K562 (cell line): ENCODE data around the gene MSANTD4. TPM values are rescaled to one million over a fixed set of nuclear protein-coding genes. Genes with fewer than 3 reads are reported as not detected.

ENCODE experiments used
- ATAC-seq: fragments of 200-7000 bp; cut with Tn5 transposase; 3 replicates; pipeline ENCODE4 v1.9.1; 2020; ENCODE audit warnings: moderate library complexity
- BruUV-seq: library from RNA; stranded (reverse); fragments of 400-500 nt; replicated peaks from 2 replicates; lab custom pipeline; 2021; lab: Mats Ljungman, UMichigan
- CTCF ChIA-PET: fragments of 300-600 bp; formaldehyde crosslinking; extraction: SDS; loops from one replicate; lab custom pipeline; 2021; ENCODE audit warnings: low intra/inter-chr PET ratio; lab: Yijun Ruan, JAX
- POLR2A ChIA-PET: fragments of 300-600, 350-650 bp; sonication (Branson Sonifier 250); formaldehyde crosslinking; extraction: SDS; loops from one replicate; lab custom pipeline; 2021; ENCODE audit warnings: antibody characterized with exemption, inconsistent platforms; lab: Yijun Ruan, JAX
- DNase-seq, 4 experiments: peaks; one replicate each; pipeline versions ENCODE4 v3.0.0 to v3.0.0-alpha.2; 2011 to 2018; ENCODE audit warnings: low spot score in 3 of 4, mixed read lengths in 3 of 4; ENCODE audit errors: extremely low read depth in 1 of 4
- FAIRE-seq: peaks from 2 replicates; lab custom pipeline; 2011; peaks lifted over from hg19 to GRCh38; lab: Jason Lieb, UNC
- H2AFZ ChIP-seq: 2 replicates; pipeline ENCODE4 v1.6.0; 2011; ENCODE audit warnings: low read depth, low read length, control low read depth, inconsistent platforms
- H3K27ac ChIP-seq: fragments of 200-600 bp; 3 replicates; pipeline ENCODE4 v1.8.0; 2011; ENCODE audit warnings: low read depth, mild to moderate bottlenecking, control low read depth, inconsistent platforms, low read length, moderate library complexity, mixed read lengths; ENCODE audit errors: extremely low read depth
- H3K27me3 ChIP-seq, 2 experiments: fragments of 300-600 bp in 1 of 2; 2 replicates in 1 of 2; 3 replicates in 1 of 2; pipeline versions ENCODE4 v1.6.0 to v1.8.0; 2011; ENCODE audit warnings: inconsistent platforms in 2 of 2, low read length in 2 of 2, mild to moderate bottlenecking in 1 of 2, mixed read lengths in 1 of 2, moderate library complexity in 1 of 2; ENCODE audit not compliant: control insufficient read depth in 2 of 2, insufficient read depth in 2 of 2
- H3K36me3 ChIP-seq: fragments of 300-600 bp; 3 replicates; pipeline ENCODE4 v1.8.0; 2011; ENCODE audit warnings: mild to moderate bottlenecking, low read length, inconsistent platforms; ENCODE audit not compliant: control insufficient read depth, insufficient read depth
- H3K4me1 ChIP-seq, 2 experiments: fragments of 200-600 bp in 1 of 2; replicated peaks in 1 of 2; 2 replicates in 1 of 2; 3 replicates in 1 of 2; pipeline versions ENCODE4 v1.5.1 to v1.8.0; 2011; ENCODE audit warnings: inconsistent platforms in 2 of 2, low read length in 2 of 2, mild to moderate bottlenecking in 1 of 2, mixed read lengths in 1 of 2, moderate library complexity in 1 of 2; ENCODE audit not compliant: control insufficient read depth in 2 of 2, insufficient read depth in 2 of 2
- H3K4me2 ChIP-seq: 2 replicates; pipeline ENCODE4 v1.6.1; 2011; ENCODE audit warnings: low read length, control low read depth, inconsistent platforms, mixed read lengths; ENCODE audit not compliant: insufficient read depth
- H3K4me3 ChIP-seq: fragments of 200-600 bp; sonication (generic), shearing (Covaris generic); 2 replicates; pipeline ENCODE4 v1.5.1; 2016; ENCODE audit warnings: control low read depth, inconsistent platforms
- H3K79me2 ChIP-seq: fragments of 200-600 bp; 3 replicates; pipeline ENCODE4 v1.8.0; 2011; ENCODE audit warnings: low read length, inconsistent platforms; ENCODE audit not compliant: control insufficient read depth, insufficient read depth
- H3K9ac ChIP-seq, 2 experiments: 2 replicates each; pipeline versions ENCODE4 v1.6.0 to v1.6.1; 2011; ENCODE audit warnings: low read depth in 2 of 2, low read length in 2 of 2, control low read depth in 1 of 2, inconsistent platforms in 1 of 2, mild to moderate bottlenecking in 1 of 2, mixed read lengths in 1 of 2; ENCODE audit not compliant: insufficient read depth in 1 of 2
- H3K9me1 ChIP-seq: one replicate; pipeline ENCODE4 v1.6.0; 2011; ENCODE audit warnings: inconsistent platforms, mild to moderate bottlenecking, low read length, moderate library complexity; ENCODE audit not compliant: control insufficient read depth, insufficient read depth
- H3K9me3 ChIP-seq: replicated peaks from 2 replicates; pipeline ENCODE4 v1.5.1; 2011; ENCODE audit warnings: low read depth, low read length, inconsistent platforms; ENCODE audit not compliant: control insufficient read depth, insufficient read depth
- H4K20me1 ChIP-seq: replicated peaks from 2 replicates; pipeline ENCODE4 v1.6.1; 2011; ENCODE audit warnings: low read length, inconsistent platforms, mixed read lengths; ENCODE audit not compliant: control insufficient read depth, insufficient read depth
- ATF2 ChIP-seq: sonication (generic); formaldehyde crosslinking; IDR thresholded peaks from 2 replicates; pipeline ENCODE4 v1.8.1; 2022; ENCODE audit warnings: missing genetic modification reagents
- CBFB ChIP-seq: sonication (generic); formaldehyde crosslinking; IDR thresholded peaks from 2 replicates; pipeline ENCODE4 v1.4.0; 2020; ENCODE audit warnings: mild to moderate bottlenecking, missing genetic modification reagents
- E2F8 ChIP-seq: fragments of 450-650 bp; IDR thresholded peaks from 2 replicates; pipeline ENCODE4 v1.7.1; 2018; ENCODE audit warnings: mild to moderate bottlenecking, low read depth; ENCODE audit not compliant: partially characterized antibody
- EWSR1 ChIP-seq: fragments of 450-650 bp; IDR thresholded peaks from 2 replicates; pipeline ENCODE4 v1.6.1; 2018; ENCODE audit warnings: borderline replicate concordance, mild to moderate bottlenecking, low read depth, moderate library complexity; ENCODE audit not compliant: partially characterized antibody
- FOXJ2 ChIP-seq: fragments of 200-800 bp; sonication (Bioruptor generic); IDR thresholded peaks from 2 replicates; pipeline ENCODE4 v1.6.1; 2016; ENCODE audit warnings: missing genetic modification characterization, missing compliant biosample characterization
- MEF2A ChIP-seq: IDR thresholded peaks from 2 replicates; pipeline ENCODE4 v1.6.1; 2011; ENCODE audit warnings: low read depth, mild to moderate bottlenecking, low read length, moderate library complexity; ENCODE audit not compliant: control insufficient read depth
- YBX1 ChIP-seq: fragments of 450-650 bp; IDR thresholded peaks from 2 replicates; pipeline ENCODE4 v1.7.1; 2016; ENCODE audit warnings: mild to moderate bottlenecking
- WGBS: fragments of 100-300 bp; shearing (Covaris generic); methylation state at CpG from one replicate; pipeline ENCODE4 v1.1.6; 2016; ENCODE audit warnings: low coverage, mixed read lengths; ENCODE audit not compliant: insufficient coverage; ENCODE audit errors: missing lambda C conversion rate; 5-methylcytosine and 5-hydroxymethylcytosine counted together
- in situ Hi-C: fragments of 300-500 bp; cut with MboI; formaldehyde crosslinking; loops from 4 replicates; pipeline ENCODE4 v1.15.0; 2018; ENCODE audit warnings: inconsistent platforms, mixed read lengths
- intact Hi-C: fragments of 100-400 bp; cut with micrococcal nuclease; formaldehyde crosslinking; loops from 2 replicates; pipeline ENCODE4 v1.14.2; 2022
- polyA plus RNA-seq, 8 experiments: library from polyadenylated mRNA; depleted of rRNA in 4 of 8; stranded (reverse) in 5 of 8; unstranded in 3 of 8; fragments of >200 nt; fragmentation: Nextera tagmentation in 2 of 8; fragmentation: Illumina TruSeq in 1 of 8; extraction: Ambion mirVana in 2 of 8; extraction: Trizol in 1 of 8; gene quantifications; 2 replicates each; pipeline versions ENCODE4 v1.2.1 to v1.2.3, GENCODE V29; 2011 to 2014; ENCODE audit warnings: inconsistent platforms in 1 of 8, missing spikeins in 1 of 8
- total RNA-seq, 7 experiments: library from RNA; depleted of rRNA in 6 of 7; stranded (reverse); fragments of >200 nt in 6 of 7; fragmentation: Illumina TruSeq in 2 of 7; extraction: Trizol in 2 of 7; gene quantifications; 2 replicates each; pipeline versions ENCODE4 v1.2.1 to v1.2.3, GENCODE V29; 2011 to 2021; ENCODE audit warnings: low replicate concordance in 1 of 7
- TF ChIP-seq, protein P1 (sequence below): sonication (generic); formaldehyde crosslinking; IDR thresholded peaks from 2 replicates; pipeline ENCODE4 v1.8.1; 2022; ENCODE audit warnings: missing genetic modification reagents
- TF ChIP-seq, protein P2 (sequence below): fragments of 250-450 bp; sonication (Bioruptor Pico); IDR thresholded peaks from 2 replicates; pipeline ENCODE4 v1.5.1; 2021; ENCODE audit warnings: mild to moderate bottlenecking
- TF ChIP-seq, protein P3 (sequence below), 2 experiments: IDR thresholded peaks; 2 replicates each; pipeline ENCODE4 v1.6.1; 2011; ENCODE audit warnings: borderline replicate concordance in 1 of 2, control low read depth in 1 of 2, low read depth in 1 of 2, low read length in 1 of 2, mild to moderate bottlenecking in 1 of 2, mixed read lengths in 1 of 2, moderate library complexity in 1 of 2; ENCODE audit not compliant: insufficient read depth in 1 of 2, insufficient read length in 1 of 2, poor library complexity in 1 of 2, severe bottlenecking in 1 of 2; ENCODE audit errors: extremely low read depth in 1 of 2
- TF ChIP-seq, protein P4 (sequence below): sonication (generic); formaldehyde crosslinking; IDR thresholded peaks from 2 replicates; pipeline ENCODE4 v1.8.0; 2022; ENCODE audit warnings: mild to moderate bottlenecking, missing genetic modification reagents

MSANTD4 gene
- total and polyA plus RNA-seq, 9 of the 15 experiments (the other 6 are each of a cell fraction or from before 2014, with no cell fraction given): 5.0 to 16.4 (median 10.2) TPM

- no peak for ATAC-seq
- no peak overlapping the region for H3K9ac ChIP-seq
- TF ChIP-seq E2F8: no peak
- TF ChIP-seq CBFB: no peak
- no peak for TF ChIP-seq ATF2 (CRISPR knock-in tag)
- TF ChIP-seq, protein P1, sequence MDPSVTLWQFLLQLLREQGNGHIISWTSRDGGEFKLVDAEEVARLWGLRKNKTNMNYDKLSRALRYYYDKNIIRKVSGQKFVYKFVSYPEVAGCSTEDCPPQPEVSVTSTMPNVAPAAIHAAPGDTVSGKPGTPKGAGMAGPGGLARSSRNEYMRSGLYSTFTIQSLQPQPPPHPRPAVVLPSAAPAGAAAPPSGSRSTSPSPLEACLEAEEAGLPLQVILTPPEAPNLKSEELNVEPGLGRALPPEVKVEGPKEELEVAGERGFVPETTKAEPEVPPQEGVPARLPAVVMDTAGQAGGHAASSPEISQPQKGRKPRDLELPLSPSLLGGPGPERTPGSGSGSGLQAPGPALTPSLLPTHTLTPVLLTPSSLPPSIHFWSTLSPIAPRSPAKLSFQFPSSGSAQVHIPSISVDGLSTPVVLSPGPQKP (CRISPR knock-in tag): no peak
- TF ChIP-seq, protein P2, sequence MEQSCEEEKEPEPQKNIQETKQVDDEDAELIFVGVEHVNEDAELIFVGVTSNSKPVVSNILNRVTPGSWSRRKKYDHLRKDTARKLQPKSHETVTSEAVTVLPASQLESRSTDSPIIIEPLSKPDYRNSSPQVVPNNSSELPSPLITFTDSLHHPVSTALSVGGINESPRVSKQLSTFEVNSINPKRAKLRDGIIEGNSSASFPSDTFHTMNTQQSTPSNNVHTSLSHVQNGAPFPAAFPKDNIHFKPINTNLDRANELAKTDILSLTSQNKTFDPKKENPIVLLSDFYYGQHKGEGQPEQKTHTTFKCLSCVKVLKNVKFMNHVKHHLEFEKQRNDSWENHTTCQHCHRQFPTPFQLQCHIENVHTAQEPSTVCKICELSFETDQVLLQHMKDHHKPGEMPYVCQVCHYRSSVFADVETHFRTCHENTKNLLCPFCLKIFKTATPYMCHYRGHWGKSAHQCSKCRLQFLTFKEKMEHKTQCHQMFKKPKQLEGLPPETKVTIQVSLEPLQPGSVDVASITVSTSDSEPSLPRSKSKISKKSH (CRISPR knock-in tag): no peak
- TF ChIP-seq, protein P3, sequence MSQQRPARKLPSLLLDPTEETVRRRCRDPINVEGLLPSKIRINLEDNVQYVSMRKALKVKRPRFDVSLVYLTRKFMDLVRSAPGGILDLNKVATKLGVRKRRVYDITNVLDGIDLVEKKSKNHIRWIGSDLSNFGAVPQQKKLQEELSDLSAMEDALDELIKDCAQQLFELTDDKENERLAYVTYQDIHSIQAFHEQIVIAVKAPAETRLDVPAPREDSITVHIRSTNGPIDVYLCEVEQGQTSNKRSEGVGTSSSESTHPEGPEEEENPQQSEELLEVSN (IDR thresholded peaks at IDR 0.05; ENCODE audit: borderline replicate concordance in 1 of 2, extremely low read depth in 1 of 2, insufficient read depth in 1 of 2, insufficient read length in 1 of 2, low read depth in 1 of 2, low read length in 1 of 2, poor library complexity in 1 of 2, severe bottlenecking in 1 of 2): no peak
- TF ChIP-seq YBX1: no peak
- TF ChIP-seq, protein P4, sequence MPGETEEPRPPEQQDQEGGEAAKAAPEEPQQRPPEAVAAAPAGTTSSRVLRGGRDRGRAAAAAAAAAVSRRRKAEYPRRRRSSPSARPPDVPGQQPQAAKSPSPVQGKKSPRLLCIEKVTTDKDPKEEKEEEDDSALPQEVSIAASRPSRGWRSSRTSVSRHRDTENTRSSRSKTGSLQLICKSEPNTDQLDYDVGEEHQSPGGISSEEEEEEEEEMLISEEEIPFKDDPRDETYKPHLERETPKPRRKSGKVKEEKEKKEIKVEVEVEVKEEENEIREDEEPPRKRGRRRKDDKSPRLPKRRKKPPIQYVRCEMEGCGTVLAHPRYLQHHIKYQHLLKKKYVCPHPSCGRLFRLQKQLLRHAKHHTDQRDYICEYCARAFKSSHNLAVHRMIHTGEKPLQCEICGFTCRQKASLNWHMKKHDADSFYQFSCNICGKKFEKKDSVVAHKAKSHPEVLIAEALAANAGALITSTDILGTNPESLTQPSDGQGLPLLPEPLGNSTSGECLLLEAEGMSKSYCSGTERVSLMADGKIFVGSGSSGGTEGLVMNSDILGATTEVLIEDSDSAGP (CRISPR knock-in tag): no peak
- no peak for TF ChIP-seq FOXJ2 (tag)
- no peak for TF ChIP-seq MEF2A
- no peak for TF ChIP-seq EWSR1
Measured at GRCh38 chr11:106031202-106031810, 9.3 kb upstream of the MSANTD4 start.

More at GRCh38 chr11:106031202-106031810, 9.3 kb upstream of the MSANTD4 start:
- Histone ChIP-seq H3K27ac (no peak overlapping the region), H3K9me1 (no peaks in the 10 kb centered on the region), H2AFZ (no peak overlapping the region), H3K9me3 (no peaks in the 10 kb centered on the region), H3K27me3 (no peaks in the 10 kb centered on the region), H3K4me1 (no peaks in the 10 kb centered on the region), H3K4me3 (no peak overlapping the region), H3K36me3 (no peaks in the 10 kb centered on the region), H4K20me1 (no peaks in the 10 kb centered on the region), H3K79me2 (no peaks in the 10 kb centered on the region), H3K4me2 (no peak overlapping the region)
- in situ Hi-C loops (no loop called here), intact Hi-C loops (no loop called here)
- FAIRE-seq (no peak), DNase-seq (no peak)
- POLR2A ChIA-PET: no interaction called here
- WGBS: 0% methylated on average over 2 of the region's 2 CpGs
- CTCF ChIA-PET: no interaction called here
- no TSS peak for BruUV-seq
